Skeletal muscle tissue (tissue), 4 donors: ENCODE results near the gene RPIA. TPM values are rescaled to one million over a fixed set of nuclear protein-coding genes. Genes with fewer than 3 reads are reported as not detected.

Source experiments
- H3K27ac ChIP-seq: one replicate; pipeline ENCODE4 v1.7.0; 2013; ENCODE audit warnings: mild to moderate bottlenecking, low read depth, low read length, inconsistent platforms
- H3K27me3 ChIP-seq, 3 donors: one replicate each; pipeline ENCODE4 v1.7.0; 2013; ENCODE audit warnings: low read length in 3 of 3; ENCODE audit not compliant: control insufficient read depth in 3 of 3, insufficient read depth in 3 of 3
- H3K36me3 ChIP-seq, 3 donors: one replicate each; pipeline ENCODE4 v1.7.0; 2013; ENCODE audit warnings: low read length in 3 of 3; ENCODE audit not compliant: control insufficient read depth in 3 of 3, insufficient read depth in 3 of 3
- H3K4me1 ChIP-seq, 3 donors: one replicate each; pipeline ENCODE4 v1.7.0; 2013; ENCODE audit warnings: low read length in 3 of 3, mild to moderate bottlenecking in 3 of 3; ENCODE audit not compliant: control insufficient read depth in 3 of 3, insufficient read depth in 3 of 3
- H3K4me3 ChIP-seq, 3 donors: one replicate each; pipeline ENCODE4 v1.7.0; 2013; ENCODE audit warnings: low read length in 3 of 3
- H3K9ac ChIP-seq, 3 donors: one replicate each; pipeline ENCODE4 v1.7.0; 2013; ENCODE audit warnings: low read length in 3 of 3, mild to moderate bottlenecking in 3 of 3, moderate library complexity in 2 of 3, low read depth in 1 of 3
- H3K9me3 ChIP-seq, 3 donors: one replicate each; pipeline ENCODE4 v1.7.0; 2013; ENCODE audit warnings: low read length in 3 of 3; ENCODE audit not compliant: control insufficient read depth in 3 of 3
- total RNA-seq: library from RNA; depleted of rRNA; stranded (reverse); fragments of >200 nt; gene quantifications from one replicate; pipeline ENCODE4 v1.2.3, GENCODE V29; 2014
- donor health status: Osteomylitis.

The RPIA gene
- total RNA-seq, 1 donor from 2014 or later: 11.0 TPM

DNA sequence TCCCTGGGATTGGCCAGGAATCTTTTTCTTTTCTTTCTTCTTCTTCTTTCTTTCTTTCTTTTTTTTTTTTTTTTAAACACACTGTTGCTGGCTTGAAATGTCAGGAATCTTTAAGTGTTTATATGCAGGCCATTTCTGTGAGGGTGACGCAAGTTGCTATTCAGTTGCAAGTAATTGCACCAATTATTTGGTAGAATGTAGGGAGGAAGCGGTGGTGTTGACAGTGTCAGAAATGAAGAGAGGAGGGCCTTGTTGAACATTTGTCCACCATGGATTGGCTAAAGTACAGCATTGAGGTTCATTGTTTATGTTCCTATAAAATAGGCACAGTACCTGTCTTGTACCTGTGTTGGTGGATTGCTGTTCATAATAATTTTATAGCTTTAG lies 6.5 kb downstream of the RPIA start:
- peaks cover 20 to 28% (median 20%) of the 10 kb centered on the region in 3 donors for H3K4me1 ChIP-seq
- H3K4me3 ChIP-seq: no peak overlapping the region
- no peak overlapping the region for H3K27ac ChIP-seq
- no peaks in the 10 kb centered on the region for H3K9me3 ChIP-seq
- H3K27me3 ChIP-seq: no peaks in the 10 kb centered on the region
- no peak overlapping the region for H3K9ac ChIP-seq
- peaks cover 14 to 27% (median 17%) of the 10 kb centered on the region in 3 donors for H3K36me3 ChIP-seq

DNA sequence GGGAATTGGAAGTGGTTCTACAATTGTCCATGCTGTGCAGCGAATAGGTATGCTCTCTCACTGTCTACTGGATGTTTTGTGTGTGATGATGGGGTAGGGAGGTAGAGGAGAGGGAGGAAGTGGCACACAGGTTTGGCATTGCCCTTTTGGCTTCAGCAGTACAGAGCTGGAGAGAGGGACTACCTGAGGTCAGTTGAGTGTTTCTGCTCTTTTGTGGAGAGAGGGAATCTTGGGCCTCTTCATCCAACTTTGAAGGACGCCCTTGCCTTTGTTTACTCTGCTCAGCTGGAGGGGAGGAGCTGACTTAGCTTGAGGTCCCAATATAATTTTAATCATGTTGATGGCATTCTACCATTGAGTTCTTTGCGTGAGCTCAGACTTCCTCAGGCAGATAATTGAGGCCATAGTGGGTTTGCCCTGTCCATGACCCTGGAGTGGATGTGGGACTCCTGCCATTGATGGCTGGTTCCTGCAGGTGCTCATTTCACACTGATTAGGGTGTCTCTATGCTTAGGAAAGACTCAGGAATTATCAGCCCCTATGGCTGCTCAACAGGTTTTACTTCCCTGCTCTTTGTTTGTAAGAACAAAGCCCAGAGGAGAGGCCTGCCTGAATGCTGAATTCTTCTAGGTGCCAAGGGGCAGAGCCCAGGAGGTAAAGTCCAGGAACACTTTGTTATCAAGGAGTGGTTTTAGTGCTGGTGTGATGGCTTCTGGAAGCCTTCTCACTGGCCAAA lies 7.2 kb downstream of the RPIA start:
- no peaks in the 10 kb centered on the region for H3K9me3 ChIP-seq
- peaks cover 14 to 32% (median 17%) of the 10 kb centered on the region in 3 donors for H3K36me3 ChIP-seq
- H3K27me3 ChIP-seq: no peaks in the 10 kb centered on the region
- peaks cover 15 to 22% (median 16%) of the 10 kb centered on the region in 3 donors for H3K4me1 ChIP-seq
- H3K27ac ChIP-seq: no peak overlapping the region
- no peak overlapping the region for H3K4me3 ChIP-seq
- no peak overlapping the region for H3K9ac ChIP-seq

DNA sequence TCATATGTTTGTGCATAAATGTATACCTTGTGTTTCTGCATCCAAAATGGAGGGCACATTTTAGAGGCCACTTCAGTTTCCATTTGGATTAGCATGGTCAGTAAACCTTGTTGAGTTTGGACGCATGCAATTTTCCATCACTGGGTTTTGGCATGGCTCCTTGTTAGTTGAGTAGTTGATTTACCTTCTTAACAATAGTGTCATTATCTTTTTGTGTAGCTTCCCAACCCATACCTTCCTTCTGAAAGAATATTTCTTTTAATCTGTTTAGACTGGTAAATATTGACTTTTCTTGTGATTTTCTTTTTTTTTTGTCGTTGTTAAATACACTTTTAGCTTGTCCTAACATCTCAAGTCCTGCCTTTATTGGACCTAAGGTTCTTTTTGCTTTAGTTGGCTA lies 15.5 kb downstream of the RPIA start:
- no peak overlapping the region for H3K4me3 ChIP-seq
- H3K9ac ChIP-seq: no peak overlapping the region
- peaks cover 0 to 16% (median 0%) of the 10 kb centered on the region in 3 donors for H3K36me3 ChIP-seq
- H3K9me3 ChIP-seq: no peaks in the 10 kb centered on the region
- H3K27me3 ChIP-seq: no peaks in the 10 kb centered on the region
- peaks cover 0 to 5% (median 2%) of the 10 kb centered on the region in 3 donors for H3K4me1 ChIP-seq
- H3K27ac ChIP-seq: no peak overlapping the region

DNA sequence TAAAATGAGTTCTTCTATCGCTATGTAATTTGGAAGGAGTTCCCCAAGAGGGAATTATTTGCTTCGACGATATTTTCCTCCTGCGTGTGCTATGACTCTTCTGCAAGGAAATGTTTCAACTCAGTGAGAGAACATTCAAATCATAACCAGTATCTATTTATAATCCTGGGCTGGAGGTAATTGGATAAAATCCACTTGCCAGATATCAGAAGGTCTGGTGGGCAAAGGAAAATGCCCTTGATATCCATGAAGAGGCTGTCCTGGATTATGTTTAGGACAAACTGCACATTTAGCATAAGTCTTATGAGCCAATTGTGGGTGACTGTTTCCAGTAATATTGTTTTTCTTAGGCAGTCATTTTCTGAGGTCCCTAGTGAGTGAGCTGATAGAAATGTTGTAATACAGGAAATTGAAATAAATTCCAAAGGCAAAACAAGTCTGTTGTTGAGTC lies 17.7 kb downstream of the RPIA start:
- H3K4me1 ChIP-seq: peaks cover 0 to 5% (median 2%) of the 10 kb centered on the region in 3 donors
- H3K9me3 ChIP-seq: no peaks in the 10 kb centered on the region
- H3K4me3 ChIP-seq: no peak overlapping the region
- no peaks in the 10 kb centered on the region for H3K27me3 ChIP-seq
- H3K27ac ChIP-seq: peak overlapping the region; percentile 50
- no peak overlapping the region for H3K9ac ChIP-seq
- no peaks in the 10 kb centered on the region for H3K36me3 ChIP-seq

DNA sequence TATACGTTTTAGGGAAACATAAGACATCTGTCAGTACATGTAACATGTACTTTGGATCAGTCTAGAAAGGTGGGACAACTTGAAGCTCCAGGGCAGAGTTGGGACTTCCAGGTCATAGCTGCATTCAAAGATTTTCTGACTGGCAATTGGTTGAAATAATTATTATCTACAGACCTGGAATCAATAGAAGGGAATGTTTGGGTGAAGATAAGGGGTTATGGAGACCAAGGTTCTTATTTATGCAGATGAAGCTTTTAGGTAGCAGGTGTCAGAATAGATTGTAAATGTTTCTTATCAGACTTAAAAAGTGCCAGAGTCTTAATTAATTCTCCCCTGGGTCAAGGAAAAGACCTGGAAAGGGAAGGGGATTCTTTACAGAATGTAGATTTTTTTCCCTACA lies 19.8 kb downstream of the RPIA start:
- H3K36me3 ChIP-seq: no peaks in the 10 kb centered on the region
- no peak overlapping the region for H3K9ac ChIP-seq
- H3K4me1 ChIP-seq: peaks cover 0 to 5% (median 2%) of the 10 kb centered on the region in 3 donors
- no peaks in the 10 kb centered on the region for H3K27me3 ChIP-seq
- H3K27ac ChIP-seq: no peak overlapping the region
- no peak overlapping the region for H3K4me3 ChIP-seq
- H3K9me3 ChIP-seq: no peaks in the 10 kb centered on the region

DNA sequence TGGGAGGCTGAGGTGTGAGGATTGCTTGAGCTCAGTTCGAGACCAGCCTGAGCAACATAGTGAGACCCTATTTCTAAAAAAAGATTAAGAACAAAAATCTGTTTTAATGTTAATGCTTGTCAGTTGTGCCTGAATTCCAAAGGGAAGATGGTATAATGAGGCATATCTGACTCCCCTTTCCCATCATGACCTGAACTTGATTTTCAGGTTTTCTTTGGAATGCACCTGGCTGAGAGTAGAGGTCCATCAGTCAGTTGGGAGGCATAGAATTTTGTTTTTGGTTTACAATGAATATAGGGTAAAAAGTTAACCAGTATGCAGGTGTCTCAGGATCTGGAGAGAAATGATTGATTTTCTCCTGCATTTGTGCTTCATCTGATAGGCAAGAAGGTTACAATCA lies 20.4 kb downstream of the RPIA start:
- no peak overlapping the region for H3K9ac ChIP-seq
- no peak overlapping the region for H3K4me3 ChIP-seq
- no peaks in the 10 kb centered on the region for H3K36me3 ChIP-seq
- H3K27me3 ChIP-seq: no peaks in the 10 kb centered on the region
- H3K4me1 ChIP-seq: peaks cover 0 to 5% (median 2%) of the 10 kb centered on the region in 3 donors
- no peak overlapping the region for H3K27ac ChIP-seq
- no peaks in the 10 kb centered on the region for H3K9me3 ChIP-seq

DNA sequence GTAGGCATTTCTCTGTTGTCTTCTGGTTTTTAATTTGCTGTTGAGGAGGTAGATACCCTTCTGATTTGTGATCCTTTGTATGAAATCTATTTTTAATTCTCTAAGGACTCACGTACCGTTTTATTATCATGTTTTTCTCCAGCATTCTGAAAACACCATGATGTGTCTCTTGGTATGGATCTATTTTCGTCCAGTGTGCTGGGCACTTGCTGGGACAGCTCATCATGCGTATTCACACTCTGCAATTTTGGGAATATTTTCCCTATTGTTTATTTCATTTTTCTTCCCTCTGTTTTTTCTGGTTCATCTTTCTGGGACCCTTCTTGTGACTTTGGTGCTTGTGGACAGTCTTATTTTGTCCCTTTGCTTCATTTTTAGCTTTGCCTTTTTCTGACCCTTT lies 21.9 kb downstream of the RPIA start:
- no peaks in the 10 kb centered on the region for H3K27me3 ChIP-seq
- H3K4me1 ChIP-seq: peaks cover 0 to 5% (median 2%) of the 10 kb centered on the region in 3 donors
- no peak overlapping the region for H3K27ac ChIP-seq
- H3K9me3 ChIP-seq: no peaks in the 10 kb centered on the region
- H3K36me3 ChIP-seq: no peaks in the 10 kb centered on the region
- H3K9ac ChIP-seq: no peak overlapping the region
- no peak overlapping the region for H3K4me3 ChIP-seq

DNA sequence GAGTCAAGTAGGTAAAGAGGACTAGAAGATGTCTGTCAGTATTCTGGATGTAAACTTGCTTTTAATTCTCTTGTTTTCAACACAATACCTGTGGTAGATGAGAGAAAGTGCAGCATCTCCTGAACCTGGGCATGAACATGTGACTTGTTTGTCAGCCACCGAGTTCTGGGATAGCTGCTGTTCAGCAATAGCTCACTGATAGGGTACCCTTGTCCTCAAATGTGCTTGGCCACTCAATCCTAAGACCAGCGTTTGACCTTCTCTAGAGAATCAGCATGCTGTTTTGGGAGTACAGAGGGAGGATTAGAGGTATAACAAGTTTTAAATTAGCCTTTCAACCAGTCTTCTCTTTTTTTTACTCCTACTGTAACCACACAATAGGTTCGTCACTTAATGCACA lies 23.2 kb downstream of the RPIA start:
- Histone ChIP-seq H3K36me3 (no peaks in the 10 kb centered on the region), H3K4me3 (no peak overlapping the region), H3K27me3 (no peaks in the 10 kb centered on the region), H3K27ac (no peak overlapping the region), H3K9me3 (no peaks in the 10 kb centered on the region), H3K4me1 (no peaks in the 10 kb centered on the region), H3K9ac (no peak overlapping the region)

DNA sequence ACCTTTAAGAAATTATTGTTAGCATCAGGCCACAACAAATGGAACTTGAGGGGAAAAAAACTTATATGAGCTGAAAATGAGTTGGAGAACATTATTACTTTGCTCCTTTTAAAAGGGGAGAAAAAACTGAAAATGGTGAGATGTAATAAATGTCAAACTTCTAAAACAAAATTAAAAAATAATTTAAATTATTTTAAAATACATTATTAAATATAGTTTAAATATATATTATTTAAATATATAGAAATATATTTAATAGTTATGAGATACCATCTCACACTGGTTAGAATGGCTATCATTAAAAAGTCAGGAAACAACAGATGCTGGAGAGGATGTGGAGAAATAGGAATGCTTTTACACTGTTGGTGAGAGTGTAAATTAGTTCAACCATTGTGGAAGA lies 28.9 kb downstream of the RPIA start:
- Histone ChIP-seq H3K9me3 (no peaks in the 10 kb centered on the region), H3K36me3 (no peaks in the 10 kb centered on the region), H3K4me1 (peaks cover 0 to 2% (median 0%) of the 10 kb centered on the region in 3 donors), H3K27me3 (no peaks in the 10 kb centered on the region), H3K27ac (no peak overlapping the region), H3K9ac (no peak overlapping the region), H3K4me3 (no peak overlapping the region)

DNA sequence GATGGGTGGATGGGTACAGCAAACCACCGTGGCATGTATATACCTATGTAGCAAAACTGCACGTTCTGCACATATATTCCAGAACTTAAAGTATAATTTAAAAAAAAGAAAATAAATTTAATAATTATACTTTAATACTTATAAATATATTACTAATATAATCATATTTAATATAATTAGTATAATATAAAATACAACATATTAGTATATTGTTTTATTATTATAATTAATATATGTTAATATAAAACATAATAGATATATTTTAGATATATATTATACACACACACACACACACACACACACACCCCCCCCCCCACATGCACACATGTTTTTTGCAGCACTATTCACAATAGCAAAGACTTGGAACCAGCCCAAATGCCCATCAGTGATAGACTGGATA lies 29.8 kb downstream of the RPIA start:
- Histone ChIP-seq H3K4me3 (no peak overlapping the region), H3K9me3 (no peaks in the 10 kb centered on the region), H3K36me3 (no peaks in the 10 kb centered on the region), H3K27me3 (no peaks in the 10 kb centered on the region), H3K27ac (no peak overlapping the region), H3K4me1 (peaks cover 0 to 2% (median 0%) of the 10 kb centered on the region in 3 donors), H3K9ac (no peak overlapping the region)
